Activated T-cell treated with anti-CD3 and anti-CD28 coated beads for 24 hours (primary cell): ENCODE measurements around the gene GTF3C1.
"Not testable (repeated sequence)": the region's sequence is repeated elsewhere in the genome, so short reads cannot be mapped to it uniquely, and the experiment has no call there.

Experiments
- DNase-seq: peaks from one replicate; pipeline ENCODE4 v3.0.0-alpha.2; 2020; ENCODE audit warnings: low read depth

GTF3C1 gene, protein sequence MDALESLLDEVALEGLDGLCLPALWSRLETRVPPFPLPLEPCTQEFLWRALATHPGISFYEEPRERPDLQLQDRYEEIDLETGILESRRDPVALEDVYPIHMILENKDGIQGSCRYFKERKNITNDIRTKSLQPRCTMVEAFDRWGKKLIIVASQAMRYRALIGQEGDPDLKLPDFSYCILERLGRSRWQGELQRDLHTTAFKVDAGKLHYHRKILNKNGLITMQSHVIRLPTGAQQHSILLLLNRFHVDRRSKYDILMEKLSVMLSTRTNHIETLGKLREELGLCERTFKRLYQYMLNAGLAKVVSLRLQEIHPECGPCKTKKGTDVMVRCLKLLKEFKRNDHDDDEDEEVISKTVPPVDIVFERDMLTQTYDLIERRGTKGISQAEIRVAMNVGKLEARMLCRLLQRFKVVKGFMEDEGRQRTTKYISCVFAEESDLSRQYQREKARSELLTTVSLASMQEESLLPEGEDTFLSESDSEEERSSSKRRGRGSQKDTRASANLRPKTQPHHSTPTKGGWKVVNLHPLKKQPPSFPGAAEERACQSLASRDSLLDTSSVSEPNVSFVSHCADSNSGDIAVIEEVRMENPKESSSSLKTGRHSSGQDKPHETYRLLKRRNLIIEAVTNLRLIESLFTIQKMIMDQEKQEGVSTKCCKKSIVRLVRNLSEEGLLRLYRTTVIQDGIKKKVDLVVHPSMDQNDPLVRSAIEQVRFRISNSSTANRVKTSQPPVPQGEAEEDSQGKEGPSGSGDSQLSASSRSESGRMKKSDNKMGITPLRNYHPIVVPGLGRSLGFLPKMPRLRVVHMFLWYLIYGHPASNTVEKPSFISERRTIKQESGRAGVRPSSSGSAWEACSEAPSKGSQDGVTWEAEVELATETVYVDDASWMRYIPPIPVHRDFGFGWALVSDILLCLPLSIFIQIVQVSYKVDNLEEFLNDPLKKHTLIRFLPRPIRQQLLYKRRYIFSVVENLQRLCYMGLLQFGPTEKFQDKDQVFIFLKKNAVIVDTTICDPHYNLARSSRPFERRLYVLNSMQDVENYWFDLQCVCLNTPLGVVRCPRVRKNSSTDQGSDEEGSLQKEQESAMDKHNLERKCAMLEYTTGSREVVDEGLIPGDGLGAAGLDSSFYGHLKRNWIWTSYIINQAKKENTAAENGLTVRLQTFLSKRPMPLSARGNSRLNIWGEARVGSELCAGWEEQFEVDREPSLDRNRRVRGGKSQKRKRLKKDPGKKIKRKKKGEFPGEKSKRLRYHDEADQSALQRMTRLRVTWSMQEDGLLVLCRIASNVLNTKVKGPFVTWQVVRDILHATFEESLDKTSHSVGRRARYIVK (N-terminal part only)

GRCh38 chr16:27549746-27550581 is at the start of gene GTF3C1, which contains the start of gene KATNIP:
GTF3C1 (minus strand) TSS chr16:27549913; CDS start chr16:27549890, 23 bp downstream.
KATNIP (plus strand) TSS chr16:27550144; CDS start chr16:27550171, 27 bp downstream.
- peak; percentile 100 for DNase-seq

GRCh38 chr16:27598931-27599565 is 49.3 kb upstream of the GTF3C1 start:
- DNase-seq = no peak

DNA sequence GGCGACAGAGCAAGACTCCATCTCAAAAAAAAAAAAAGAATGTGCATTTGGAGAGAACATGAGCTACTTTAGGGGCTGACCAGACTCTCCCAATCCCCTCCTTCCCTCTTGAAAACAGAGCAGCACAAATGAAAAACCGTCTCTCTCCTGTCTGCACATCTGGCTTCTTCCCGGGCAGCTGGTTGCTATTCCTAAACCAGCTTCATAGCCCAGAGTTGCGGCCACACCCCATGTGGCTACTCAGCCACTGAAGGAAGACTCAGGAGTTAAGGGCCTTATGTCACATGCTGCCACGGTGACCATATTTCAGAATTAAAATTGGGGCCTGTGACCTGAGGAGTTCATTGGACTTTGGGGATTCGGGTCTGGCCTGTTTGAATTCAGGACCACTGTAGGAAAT is 48.5 kb upstream of the GTF3C1 start:
- DNase-seq = no peak

DNA sequence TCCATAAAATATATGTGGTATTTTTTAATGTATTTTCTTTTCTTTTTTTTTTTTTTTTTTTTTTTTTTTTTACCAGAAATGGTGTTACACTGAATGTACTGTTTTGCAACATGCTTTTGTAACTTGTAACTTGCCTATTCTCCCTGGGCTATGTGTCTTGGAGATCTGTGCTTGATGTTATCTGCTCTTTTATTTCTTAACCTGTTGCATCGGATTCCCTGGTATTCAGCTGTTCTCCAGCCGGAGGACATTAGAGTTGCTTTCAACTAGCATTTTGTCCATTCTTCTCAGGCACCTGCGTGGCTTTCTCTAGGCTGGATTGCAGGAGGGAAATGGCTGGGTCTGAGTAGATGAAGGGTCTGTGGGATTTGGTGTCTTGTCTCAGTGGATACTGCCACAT is 47.6 kb upstream of the GTF3C1 start:
- DNase-seq = no peak

- no peak for DNase-seq
Observed at GRCh38 chr16:27596411-27596810, 46.7 kb upstream of the GTF3C1 start.

GRCh38 chr16:27595993-27596392 is 46.3 kb upstream of the GTF3C1 start:
- DNase-seq = no peak

- DNase-seq = no peak
Observed at GRCh38 chr16:27595475-27595874, 45.8 kb upstream of the GTF3C1 start.

GRCh38 chr16:27591837-27592236 is 42.1 kb upstream of the GTF3C1 start:
- DNase-seq = no peak

- DNase-seq = no peak
Observed at GRCh38 chr16:27588057-27588456, 38.3 kb upstream of the GTF3C1 start.

GRCh38 chr16:27586711-27587110 is 37.0 kb upstream of the GTF3C1 start:
- no peak for DNase-seq

GRCh38 chr16:27585200-27585599 is 35.5 kb upstream of the GTF3C1 start:
- DNase-seq = no peak

DNA sequence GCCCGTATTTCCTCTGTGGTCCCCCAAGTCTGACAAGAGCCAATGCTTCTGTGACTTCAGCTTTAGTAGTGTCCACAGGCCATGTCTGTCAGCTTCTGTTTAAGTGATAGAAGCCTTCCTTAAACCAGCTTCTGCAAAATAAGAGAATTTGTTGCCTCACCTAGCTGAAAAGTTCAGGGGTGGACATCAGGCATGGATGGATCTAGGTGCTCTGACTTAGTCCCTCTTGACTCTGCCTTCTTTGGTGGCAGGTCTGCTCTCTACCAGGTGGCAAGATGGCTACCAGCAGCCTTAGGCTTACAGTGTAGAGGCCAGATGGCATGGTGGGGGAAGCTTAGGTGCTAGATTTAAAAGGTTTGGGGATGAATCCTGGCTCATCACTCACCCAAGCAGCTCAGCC is 33.9 kb upstream of the GTF3C1 start:
- no peak for DNase-seq

GRCh38 chr16:27582883-27583282 is 33.2 kb upstream of the GTF3C1 start:
- no peak for DNase-seq

DNA sequence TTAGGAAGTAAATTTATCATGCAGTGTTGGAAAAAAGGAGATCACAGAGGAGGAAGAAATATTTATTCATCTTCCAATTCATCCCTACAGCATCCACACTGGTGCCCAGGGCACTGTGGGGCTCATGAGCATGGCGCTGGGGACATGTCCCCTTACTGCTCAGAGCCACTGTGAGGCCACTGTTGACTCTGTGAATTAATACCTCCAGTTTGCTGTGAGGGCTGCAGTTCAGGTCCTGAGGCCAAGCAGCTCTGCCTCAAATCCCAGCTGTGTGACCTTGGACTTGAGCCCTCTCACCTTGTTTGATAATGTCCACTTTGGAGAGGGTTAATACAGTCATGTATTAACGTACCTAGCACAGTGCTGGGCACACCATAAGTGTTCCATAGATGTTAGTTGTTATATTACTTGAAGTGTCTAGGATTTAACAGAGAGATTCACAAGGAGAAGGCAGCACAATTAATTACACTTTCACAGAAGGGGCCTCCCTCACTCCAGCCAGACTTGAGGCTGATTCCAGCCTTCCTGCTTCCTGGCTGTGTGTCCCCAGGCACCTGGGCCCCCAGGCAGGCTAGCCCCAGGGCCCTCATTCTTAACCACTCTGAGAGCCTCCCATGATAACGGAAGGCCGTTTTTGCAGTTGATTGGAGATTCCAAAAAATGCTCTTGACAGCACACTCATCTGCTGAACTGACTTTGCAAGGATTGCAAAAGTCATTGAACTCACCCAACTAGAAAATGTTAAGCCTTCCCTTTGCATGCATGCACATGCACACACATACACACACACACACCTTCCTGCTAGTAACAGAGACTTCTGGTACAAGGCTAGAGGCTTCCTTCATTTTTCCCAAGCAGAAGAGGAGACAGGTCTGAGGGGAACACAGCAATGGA is 29.6 kb upstream of the GTF3C1 start:
- no peak for DNase-seq

GRCh38 chr16:27576729-27577128 is 27.0 kb upstream of the GTF3C1 start:
- DNase-seq = no peak

DNA sequence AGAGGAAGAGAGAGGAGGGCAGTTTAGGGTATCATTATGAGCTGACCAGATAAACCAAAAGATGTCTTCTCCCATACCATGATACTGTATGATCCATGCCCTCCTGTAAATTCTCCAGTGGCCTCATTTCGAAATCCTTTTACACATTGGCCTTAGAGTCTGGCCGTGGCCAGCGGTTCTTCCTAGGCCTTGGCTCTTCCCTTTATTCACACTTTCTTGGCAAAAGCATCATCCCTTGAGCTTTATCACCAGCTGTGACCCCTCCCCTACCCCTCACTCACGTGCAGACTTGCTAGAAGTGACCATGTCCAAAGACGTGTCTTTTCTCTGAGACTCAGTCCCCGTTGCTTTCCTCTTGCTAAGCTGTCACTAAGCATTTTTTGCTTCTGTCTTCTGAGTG is 23.0 kb upstream of the GTF3C1 start:
- no peak for DNase-seq

DNA sequence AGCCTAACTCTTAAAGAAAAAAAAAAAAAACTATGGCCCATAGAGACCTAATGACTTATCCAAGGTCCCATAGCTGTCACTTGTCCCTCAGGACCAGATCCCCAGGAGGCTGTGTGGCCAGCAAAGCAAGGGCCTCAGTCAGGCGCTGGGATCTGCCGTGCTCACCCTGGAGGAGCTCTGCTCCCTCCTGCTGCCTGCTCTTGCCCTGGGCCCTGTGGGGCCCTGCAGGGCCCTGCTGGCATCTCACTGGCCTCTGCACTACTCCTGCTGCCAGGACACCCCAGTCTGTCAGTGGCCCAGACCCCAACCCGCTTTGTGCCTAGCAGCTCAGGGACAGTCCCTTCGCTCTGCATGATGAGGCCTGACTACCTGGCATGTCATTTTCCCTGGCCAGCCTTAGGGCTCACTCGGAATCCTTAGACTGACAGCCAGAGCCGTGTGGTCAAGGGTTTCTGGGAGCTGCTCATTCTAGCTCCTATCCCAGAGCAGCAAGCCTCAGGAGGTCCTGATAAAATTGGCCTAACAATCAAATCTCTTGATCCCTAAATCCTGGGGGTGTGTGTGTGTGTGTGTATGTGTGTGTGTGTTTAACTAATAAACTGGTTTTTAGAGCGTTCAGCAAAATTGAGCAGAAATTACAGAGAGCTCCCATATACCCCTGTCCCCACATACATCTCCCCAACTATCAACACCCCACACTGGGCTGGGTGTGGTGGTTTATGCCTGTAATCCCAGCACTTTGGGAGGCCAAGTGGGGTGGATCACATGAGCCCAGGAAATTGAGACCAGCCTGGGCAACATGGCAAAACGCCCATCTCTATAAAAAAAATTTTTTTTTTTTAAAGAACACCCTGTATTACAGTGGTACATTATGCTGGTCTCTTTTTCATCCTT is 22.0 kb upstream of the GTF3C1 start:
- no peak for DNase-seq

DNA sequence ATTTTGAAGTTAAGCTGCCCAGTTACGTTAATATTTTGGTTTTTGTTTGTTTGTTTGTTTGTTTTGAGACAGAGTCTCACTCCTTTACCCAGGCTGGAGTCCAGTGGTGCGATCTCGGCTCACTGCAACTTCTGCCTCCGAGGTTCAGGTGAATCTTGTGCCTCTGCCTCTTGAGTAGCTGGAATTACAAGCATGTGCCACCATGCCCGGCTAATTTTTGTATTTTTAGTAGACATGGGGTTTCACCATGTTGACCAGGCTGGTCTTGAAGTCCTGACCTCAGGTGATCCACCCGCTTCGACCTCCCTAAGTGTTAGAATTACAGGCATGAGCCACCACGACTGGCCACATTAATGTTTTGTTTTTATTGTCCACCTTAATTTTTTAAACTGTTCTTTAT is 21.3 kb upstream of the GTF3C1 start:
- not testable (repeated sequence) for DNase-seq

- DNase-seq = no peak
Observed at GRCh38 chr16:27568077-27568476, 18.4 kb upstream of the GTF3C1 start.
